Thymus (tissue), 11 donors: ENCODE results near the gene SH3BP2. TPM values are rescaled to one million over a fixed set of nuclear protein-coding genes. Genes with fewer than 3 reads are reported as not detected.

Experiments used
- DNase-seq, 9 donors: peaks; one replicate each; pipeline ENCODE4 v3.0.0-alpha.2; 2013; ENCODE audit warnings: low spot score in 9 of 9, low read depth in 6 of 9, missing footprints in 1 of 9
- H3K27ac ChIP-seq, 2 donors: one replicate each; pipeline ENCODE4 v1.5.1; 2013; ENCODE audit warnings: control low read depth in 1 of 2, low read depth in 1 of 2, low read length in 1 of 2, mild to moderate bottlenecking in 1 of 2, moderate library complexity in 1 of 2
- H3K27me3 ChIP-seq, 2 donors: one replicate each; pipeline ENCODE4 v1.5.1; 2013; ENCODE audit warnings: low read length in 1 of 2; ENCODE audit not compliant: control insufficient read depth in 2 of 2, insufficient read depth in 1 of 2
- H3K36me3 ChIP-seq, 2 donors: one replicate each; pipeline ENCODE4 v1.5.1; 2013; ENCODE audit warnings: low read length in 1 of 2, mild to moderate bottlenecking in 1 of 2, moderate library complexity in 1 of 2; ENCODE audit not compliant: control insufficient read depth in 2 of 2, insufficient read depth in 2 of 2
- H3K4me1 ChIP-seq, 2 donors: one replicate each; pipeline ENCODE4 v1.5.1; 2013; ENCODE audit warnings: low read length in 2 of 2; ENCODE audit not compliant: control insufficient read depth in 2 of 2, insufficient read depth in 2 of 2
- H3K4me3 ChIP-seq, 2 donors: one replicate each; pipeline ENCODE4 v1.5.1; 2013; ENCODE audit warnings: low read length in 2 of 2, control low read depth in 1 of 2, mild to moderate bottlenecking in 1 of 2
- H3K9me3 ChIP-seq, 2 donors: one replicate each; pipeline ENCODE4 v1.5.1; 2013; ENCODE audit warnings: low read length in 1 of 2, mild to moderate bottlenecking in 1 of 2; ENCODE audit not compliant: control insufficient read depth in 2 of 2, insufficient read depth in 1 of 2
- WGBS: extraction: QIAGEN DNeasy Blood & Tissue Kit; methylation state at CpG from one replicate; pipeline ENCODE4 v1.1.7; 2013; 5-methylcytosine and 5-hydroxymethylcytosine counted together
- polyA plus RNA-seq: library from polyadenylated mRNA; stranded (reverse); fragments of 200-250 nt; gene quantifications from one replicate; pipeline ENCODE4 v1.2.3, GENCODE V29; 2013
- total RNA-seq: library from RNA; stranded (reverse); fragments of 120-200 nt; gene quantifications from one replicate; pipeline ENCODE4 v1.2.4, GENCODE V29; 2013
- donor health status: healthy.

Gene SH3BP2
- total and polyA plus RNA-seq, 2 donors: 10.6 to 43.9 TPM

DNA sequence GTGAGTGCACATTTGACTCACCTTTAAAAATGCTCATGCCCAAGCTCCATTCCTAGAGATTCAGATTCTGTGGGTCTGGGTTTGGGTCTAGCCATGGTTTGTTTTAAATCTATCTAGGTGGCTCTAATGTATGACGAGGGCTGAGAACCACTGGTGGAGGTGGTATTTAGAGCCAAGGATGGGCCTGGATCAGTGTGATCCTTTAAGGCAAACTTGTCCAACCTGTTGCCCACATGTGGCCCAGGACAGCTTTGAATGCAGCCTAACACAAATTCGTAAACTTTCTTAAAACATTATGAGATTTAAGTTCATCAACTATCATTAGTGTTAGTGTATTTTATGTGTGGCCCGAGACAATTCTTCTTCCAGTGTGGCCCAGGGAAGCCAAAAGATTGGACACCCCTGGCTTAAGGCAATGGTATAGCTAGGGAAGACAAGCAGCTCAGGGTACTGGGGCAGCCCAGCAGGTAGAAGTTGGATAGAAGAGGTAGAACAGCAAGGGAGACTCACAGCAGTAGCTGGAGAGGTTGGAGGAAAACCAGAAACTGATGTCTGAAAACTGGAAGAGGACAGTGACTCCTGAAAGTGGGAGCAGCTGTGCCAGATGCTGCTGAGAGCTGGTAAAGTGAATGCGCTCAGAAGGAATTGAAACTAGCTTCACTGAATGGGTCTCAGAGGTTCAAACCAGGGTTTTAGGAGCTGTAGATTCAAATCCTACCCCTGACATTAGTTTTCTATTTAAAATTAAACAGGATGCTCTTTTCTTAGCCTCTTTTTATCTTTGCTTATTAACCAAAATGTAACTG lies 68.9 kb downstream of the SH3BP2 start:
- Histone ChIP-seq H3K4me3 (no peak overlapping the region), H3K27ac (peak overlapping the region in 1 of 2 donors; percentile 42), H3K36me3 (peaks cover 0 to 9% of the 10 kb centered on the region in 2 donors), H3K27me3 (no peaks in the 10 kb centered on the region), H3K4me1 (peaks cover 3 to 4% of the 10 kb centered on the region in 2 donors), H3K9me3 (no peaks in the 10 kb centered on the region)
- DNase-seq: no peak
- WGBS: 96% methylated on average over 4 of the region's 4 CpGs

DNA sequence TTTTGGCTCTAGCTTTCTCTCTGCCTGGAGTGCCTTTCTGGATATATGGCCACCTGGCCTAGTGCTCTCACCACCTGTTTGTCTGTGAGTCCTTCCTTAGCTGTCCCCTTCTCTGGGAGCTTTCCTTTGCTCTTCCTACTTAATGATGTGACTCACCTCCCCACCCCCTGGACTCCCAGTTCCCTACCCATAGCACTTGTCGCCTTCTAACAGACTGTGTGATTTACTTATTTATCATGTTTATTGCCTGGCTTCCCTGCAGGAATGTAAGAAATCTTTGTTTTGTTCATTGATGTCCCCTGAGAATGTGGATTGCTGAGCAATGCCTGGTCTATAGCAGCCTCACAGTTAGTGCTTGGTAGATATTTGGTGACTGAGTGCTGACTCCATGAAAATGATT lies 69.6 kb downstream of the SH3BP2 start:
- 92% methylated on average over 1 of the region's 1 CpG for WGBS
- Histone ChIP-seq H3K4me3 (no peak overlapping the region), H3K9me3 (no peaks in the 10 kb centered on the region), H3K27ac (no peak overlapping the region), H3K36me3 (peaks cover 0 to 7% of the 10 kb centered on the region in 2 donors), H3K27me3 (no peaks in the 10 kb centered on the region), H3K4me1 (peaks cover 4 to 9% of the 10 kb centered on the region in 2 donors)
- DNase-seq: no peak

DNA sequence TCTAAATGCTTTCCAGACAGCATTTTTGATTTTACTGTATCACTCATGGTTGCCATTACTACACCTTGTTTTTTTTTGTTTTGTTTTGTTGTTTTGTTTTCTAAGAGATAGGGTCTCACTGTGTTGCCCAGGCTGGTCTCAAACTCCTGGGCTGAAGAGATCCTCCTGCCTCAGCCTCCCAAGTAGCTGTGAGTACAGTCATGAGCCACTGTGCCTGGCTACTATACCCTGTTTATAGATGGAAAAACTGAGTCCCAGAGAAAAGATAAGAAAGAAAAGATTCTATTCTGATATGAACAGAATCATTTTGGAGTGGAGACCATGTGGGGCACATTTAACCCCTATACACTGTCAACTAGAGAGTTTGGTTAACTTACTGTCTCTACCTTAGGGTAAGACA lies 70.8 kb downstream of the SH3BP2 start:
- H3K27ac ChIP-seq: no peak overlapping the region
- no peaks in the 10 kb centered on the region for H3K9me3 ChIP-seq
- H3K4me3 ChIP-seq: no peak overlapping the region
- peaks cover 6% of the 10 kb centered on the region in 2 donors for H3K36me3 ChIP-seq
- H3K4me1 ChIP-seq: peaks cover 4 to 20% of the 10 kb centered on the region in 2 donors
- no peak for DNase-seq
- H3K27me3 ChIP-seq: no peaks in the 10 kb centered on the region

DNA sequence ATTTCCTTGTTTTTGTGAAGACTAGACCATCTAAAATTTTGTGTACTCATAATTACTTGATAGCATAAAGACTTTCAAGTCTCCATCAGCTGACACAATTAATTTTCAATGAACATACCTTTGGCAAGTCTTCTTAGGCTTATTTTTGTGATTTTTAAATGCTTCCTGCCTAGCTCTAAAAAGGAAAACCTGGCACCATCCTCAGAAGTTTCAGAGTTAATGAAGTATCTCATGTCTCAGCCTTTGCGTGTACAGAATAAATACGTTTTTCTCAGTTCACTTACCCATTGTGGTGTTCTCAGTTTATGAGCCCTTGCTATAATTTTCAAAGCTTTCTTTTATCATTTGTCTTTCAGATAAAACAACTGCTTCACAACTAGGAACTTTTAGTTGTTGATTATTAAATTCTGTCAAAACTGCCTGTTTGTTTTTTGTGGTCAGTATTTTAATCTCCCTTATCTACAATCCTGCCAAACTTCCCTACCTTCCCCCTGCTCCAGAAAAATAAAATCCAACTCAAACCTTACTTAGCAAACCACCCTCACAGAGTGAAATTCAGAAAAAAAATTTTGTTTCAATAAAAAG lies 72.4 kb downstream of the SH3BP2 start:
- no peak for DNase-seq
- Histone ChIP-seq H3K27ac (no peak overlapping the region), H3K4me1 (peaks cover 4 to 20% of the 10 kb centered on the region in 2 donors), H3K27me3 (no peaks in the 10 kb centered on the region), H3K4me3 (no peak overlapping the region), H3K9me3 (no peaks in the 10 kb centered on the region), H3K36me3 (peaks cover 6 to 7% of the 10 kb centered on the region in 2 donors)
- 78% methylated on average over 2 of the region's 2 CpGs for WGBS

DNA sequence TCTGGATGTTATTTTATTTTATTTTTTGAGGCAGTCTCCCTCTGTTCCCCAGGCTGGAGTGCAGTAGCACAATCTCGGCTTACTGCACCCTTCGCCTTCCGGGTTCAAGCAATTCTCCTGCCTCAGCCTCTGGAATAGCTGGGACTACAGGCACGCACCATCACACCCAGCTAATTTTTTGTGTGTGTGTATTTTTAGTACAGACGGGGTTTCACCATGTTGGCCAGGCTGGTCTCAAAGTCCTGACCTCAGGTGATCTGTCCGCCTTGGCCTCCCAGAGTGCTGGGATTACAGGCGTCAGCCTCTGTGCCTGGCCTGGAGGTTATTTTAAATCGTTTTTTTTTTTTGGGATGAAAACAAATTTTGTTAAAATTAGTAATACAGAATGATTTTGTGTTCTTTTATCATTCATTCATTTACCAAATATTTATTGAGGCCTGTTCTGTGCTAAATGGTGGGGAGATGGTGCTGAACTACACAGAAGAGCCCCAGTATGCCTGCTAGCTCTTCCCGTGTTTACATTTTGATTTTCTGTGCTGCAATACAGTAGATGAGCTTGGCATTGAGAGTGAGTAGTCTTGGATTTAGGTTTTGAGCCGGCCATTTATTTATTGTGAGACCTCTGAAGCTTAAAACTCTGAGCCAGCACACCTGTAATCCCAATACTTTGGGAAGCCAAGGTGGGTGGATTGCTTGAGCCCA lies 73.4 kb downstream of the SH3BP2 start:
- Histone ChIP-seq H3K27me3 (no peaks in the 10 kb centered on the region), H3K4me1 (peaks cover under 1 to 20% of the 10 kb centered on the region in 2 donors), H3K27ac (no peak overlapping the region), H3K9me3 (no peaks in the 10 kb centered on the region), H3K4me3 (no peak overlapping the region), H3K36me3 (peaks cover 6 to 7% of the 10 kb centered on the region in 2 donors)
- WGBS: 96% methylated on average over 10 of the region's 10 CpGs
- DNase-seq: no peak

DNA sequence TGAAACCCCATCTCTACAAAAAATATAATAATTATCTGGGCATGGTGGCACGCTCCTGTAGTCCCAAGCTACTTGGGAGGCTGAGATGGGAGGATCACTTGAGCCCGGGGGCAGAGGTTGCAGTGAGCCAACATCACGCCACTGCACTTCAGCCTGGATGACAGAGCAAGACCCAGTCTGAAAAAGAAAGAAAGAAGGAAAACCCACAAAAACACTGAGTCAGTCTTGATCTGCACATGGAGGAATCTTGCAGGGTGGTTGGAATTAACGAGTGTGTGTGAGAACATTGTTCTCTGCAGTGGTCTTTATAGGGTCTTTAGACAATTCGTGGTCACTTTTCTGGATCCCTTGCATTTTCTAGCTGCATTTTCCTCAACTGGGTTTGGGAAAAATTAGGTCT lies 74.0 kb downstream of the SH3BP2 start:
- no peak for DNase-seq
- no peaks in the 10 kb centered on the region for H3K27me3 ChIP-seq
- H3K9me3 ChIP-seq: no peaks in the 10 kb centered on the region
- 96% methylated on average over 5 of the region's 5 CpGs for WGBS
- no peak overlapping the region for H3K27ac ChIP-seq
- H3K36me3 ChIP-seq: peaks cover 6 to 7% of the 10 kb centered on the region in 2 donors
- peaks cover 2 to 22% of the 10 kb centered on the region in 2 donors for H3K4me1 ChIP-seq
- H3K4me3 ChIP-seq: no peak overlapping the region

DNA sequence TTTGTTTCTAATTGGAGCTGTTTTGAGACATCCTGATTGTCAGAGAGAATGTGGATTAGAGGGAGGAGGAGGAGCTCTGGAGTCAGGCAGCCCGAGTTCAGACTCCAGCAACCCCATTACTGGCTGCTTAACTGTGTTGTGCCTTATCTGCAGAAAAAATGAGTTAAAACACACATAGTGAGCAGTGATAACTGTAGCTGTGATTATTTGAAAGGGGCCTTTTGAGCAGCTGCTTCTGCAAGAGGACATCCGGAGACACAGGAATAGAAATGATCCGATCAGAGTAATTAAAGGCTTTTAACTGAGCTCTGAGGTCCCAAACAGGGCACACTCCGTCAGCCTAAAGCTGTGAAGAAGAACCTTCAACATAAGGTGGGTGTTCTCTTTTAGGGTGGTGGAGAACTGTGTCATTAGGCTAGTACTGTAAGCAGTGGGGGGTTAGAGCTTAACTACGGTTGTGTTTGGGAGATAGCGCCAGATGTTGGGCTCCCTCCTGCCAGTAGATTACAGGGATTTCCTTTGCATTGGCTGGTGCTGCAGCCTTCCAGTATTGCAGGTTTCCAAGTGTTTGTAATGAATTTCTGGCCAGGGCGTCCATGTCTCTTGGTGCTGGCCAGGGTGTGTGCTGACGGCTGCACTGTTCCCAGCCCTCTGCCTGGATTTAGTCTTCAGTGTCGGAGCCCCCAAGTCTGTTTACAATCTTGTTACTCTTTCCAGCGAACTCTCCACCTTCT lies 75.0 kb downstream of the SH3BP2 start:
- Histone ChIP-seq H3K9me3 (no peaks in the 10 kb centered on the region), H3K27ac (peak overlapping the region in 1 of 2 donors; percentile 12), H3K4me3 (no peak overlapping the region), H3K36me3 (peaks cover 6 to 7% of the 10 kb centered on the region in 2 donors), H3K4me1 (peaks cover 2 to 23% of the 10 kb centered on the region in 2 donors), H3K27me3 (no peaks in the 10 kb centered on the region)
- DNase-seq: no peak
- 87% methylated on average over 10 of the region's 10 CpGs for WGBS

DNA sequence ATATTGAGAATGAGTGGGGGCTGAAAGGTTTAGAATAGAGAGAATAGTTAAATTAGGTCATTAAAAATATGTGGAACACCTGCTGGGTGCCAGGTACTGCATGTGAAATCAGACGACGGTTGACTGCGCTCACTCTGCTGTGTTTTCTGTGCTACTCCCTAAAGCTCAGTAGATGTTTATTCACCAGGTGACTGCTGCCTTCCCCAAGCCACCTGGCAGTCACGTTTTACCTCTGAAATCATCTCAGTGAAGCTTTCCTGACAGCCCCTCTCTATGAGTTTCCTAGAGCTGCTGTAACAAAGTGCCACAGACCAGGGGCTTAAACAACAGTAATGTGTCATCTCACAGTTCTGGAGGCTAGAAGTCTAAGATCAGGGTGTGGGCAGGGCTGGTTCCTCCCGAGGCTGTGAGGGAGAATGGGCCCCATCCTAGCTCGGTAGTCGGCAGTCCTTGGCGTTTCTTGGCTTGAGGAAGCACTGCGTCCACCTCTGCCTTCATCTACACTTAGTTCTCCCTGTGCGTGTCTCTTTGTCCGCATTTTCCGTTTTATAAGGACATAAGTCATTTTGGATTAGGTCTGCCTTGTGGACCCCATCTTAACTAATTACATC lies 76.1 kb downstream of the SH3BP2 start:
- DNase-seq: no peak
- WGBS: 95% methylated on average over 12 of the region's 12 CpGs
- Histone ChIP-seq H3K36me3 (peaks cover 6 to 7% of the 10 kb centered on the region in 2 donors), H3K27me3 (no peaks in the 10 kb centered on the region), H3K27ac (no peak overlapping the region), H3K9me3 (no peaks in the 10 kb centered on the region), H3K4me1 (peaks cover 2 to 23% of the 10 kb centered on the region in 2 donors), H3K4me3 (no peak overlapping the region)
